ENCODE results near the gene HIGD1B.

The HIGD1B gene

GRCh38 chr17:44842748-44843147 is 4.9 kb upstream of the HIGD1B start:
- no peak overlapping the region for H3K27ac ChIP-seq (replicated peaks; ENCODE audit: low read length)
- peaks cover 9 to 11% of the 10 kb centered on the region in 2 donors for H3K4me1 ChIP-seq (ENCODE audit: control insufficient read depth in 2 of 2, insufficient read depth in 1 of 2, low read depth in 1 of 2, low read length in 2 of 2)
- no peaks in the 10 kb centered on the region for H3K79me1 ChIP-seq (ENCODE audit: low read depth, low read length)
- peak overlapping the region; percentile 77 for H2AFZ ChIP-seq (ENCODE audit: low read length)
- H3K9ac ChIP-seq (ENCODE audit: low read depth, low read length, poor library complexity) = no peak overlapping the region
- DNase-seq (ENCODE audit: low spot score) = no peak
- no peak overlapping the region for H4K8ac ChIP-seq (ENCODE audit: low read depth, low read length)
- no peaks in the 10 kb centered on the region for H3K27me3 ChIP-seq (ENCODE audit: control insufficient read depth in 3 of 3, insufficient read depth in 3 of 3, low read depth in 1 of 3, low read length in 3 of 3)
- WGBS, 2 donors (ENCODE audit: extremely low coverage in 2 of 2, insufficient read length in 2 of 2, insufficient replicate concordance in 1 of 2) = no CpG with 5 or more reads among the region's 5 CpGs
- no peak overlapping the region for H3K18ac ChIP-seq (ENCODE audit: low read length)
- H3K4me3 ChIP-seq (ENCODE audit: low read length in 2 of 2) = no peak overlapping the region
- H3K23ac ChIP-seq (ENCODE audit: low read depth, low read length, poor library complexity) = no peak overlapping the region
- H2AK5ac ChIP-seq (ENCODE audit: low read depth, low read length) = no peak overlapping the region
- H3K14ac ChIP-seq (ENCODE audit: low read length) = no peak overlapping the region
- no peak overlapping the region for H2BK12ac ChIP-seq (ENCODE audit: low read length)
- no peaks in the 10 kb centered on the region for H3K9me3 ChIP-seq (replicated peaks in 1 of 2; ENCODE audit: control insufficient read depth in 2 of 2, insufficient read depth in 1 of 2, low read depth in 1 of 2, low read length in 2 of 2)
- no peak overlapping the region for H3K4me2 ChIP-seq (ENCODE audit: insufficient read depth, low read length, poor library complexity, severe bottlenecking)
- H3K4ac ChIP-seq (ENCODE audit: low read length) = no peak overlapping the region
- H2BK15ac ChIP-seq (ENCODE audit: low read length) = no peak overlapping the region
- no peak overlapping the region for H2BK5ac ChIP-seq (ENCODE audit: low read length)
- no peak overlapping the region for H4K91ac ChIP-seq (ENCODE audit: low read depth, low read length, poor library complexity)
- H3K36me3 ChIP-seq (replicated peaks in 1 of 2; ENCODE audit: control insufficient read depth in 2 of 2, insufficient read depth in 2 of 2, low read length in 2 of 2) = no peaks in the 10 kb centered on the region
- H2BK120ac ChIP-seq (ENCODE audit: low read depth, low read length) = no peak overlapping the region

DNA sequence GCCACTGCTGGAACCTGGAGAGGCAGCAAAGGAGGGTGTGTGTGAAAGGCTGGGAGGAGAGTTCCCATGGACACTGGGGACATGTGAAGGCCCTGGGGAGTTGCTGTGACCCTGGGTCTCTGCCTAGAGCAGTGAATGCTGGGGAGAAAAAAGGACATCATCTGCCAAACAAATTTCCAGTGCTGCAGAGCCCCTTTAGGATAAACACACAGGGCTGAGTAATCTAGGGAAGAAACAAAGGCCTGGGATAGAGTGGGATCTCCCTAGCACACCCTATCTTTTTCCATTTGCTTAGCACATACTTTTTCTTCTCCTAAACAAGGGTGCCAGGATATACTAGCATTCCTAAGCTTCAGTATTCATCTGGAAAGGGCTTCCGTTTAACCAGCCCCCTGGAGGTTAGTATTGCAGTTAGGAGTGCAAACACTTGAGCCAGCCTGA is 3.3 kb upstream of the HIGD1B start:
- no peak for DNase-seq (ENCODE audit: low spot score)
- H3K4me1 ChIP-seq (ENCODE audit: control insufficient read depth in 2 of 2, insufficient read depth in 1 of 2, low read depth in 1 of 2, low read length in 2 of 2) = peaks cover 9 to 11% of the 10 kb centered on the region in 2 donors
- H3K4me2 ChIP-seq (ENCODE audit: insufficient read depth, low read length, poor library complexity, severe bottlenecking) = no peak overlapping the region
- no peak overlapping the region for H2BK5ac ChIP-seq (ENCODE audit: low read length)
- H2BK15ac ChIP-seq (ENCODE audit: low read length) = no peak overlapping the region
- no peak overlapping the region for H3K9ac ChIP-seq (ENCODE audit: low read depth, low read length, poor library complexity)
- WGBS, 2 donors (ENCODE audit: extremely low coverage in 2 of 2, insufficient read length in 2 of 2, insufficient replicate concordance in 1 of 2) = no CpG with 5 or more reads among the region's 1 CpG
- H2AK5ac ChIP-seq (ENCODE audit: low read depth, low read length) = no peak overlapping the region
- no peaks in the 10 kb centered on the region for H3K79me1 ChIP-seq (ENCODE audit: low read depth, low read length)
- H2AFZ ChIP-seq (ENCODE audit: low read length) = no peak overlapping the region
- H3K4ac ChIP-seq (ENCODE audit: low read length) = no peak overlapping the region
- no peak overlapping the region for H4K91ac ChIP-seq (ENCODE audit: low read depth, low read length, poor library complexity)
- H3K14ac ChIP-seq (ENCODE audit: low read length) = no peak overlapping the region
- H4K8ac ChIP-seq (ENCODE audit: low read depth, low read length) = no peak overlapping the region
- no peak overlapping the region for H3K23ac ChIP-seq (ENCODE audit: low read depth, low read length, poor library complexity)
- no peak overlapping the region for H2BK120ac ChIP-seq (ENCODE audit: low read depth, low read length)
- H2BK12ac ChIP-seq (ENCODE audit: low read length) = no peak overlapping the region
- no peak overlapping the region for H3K27ac ChIP-seq (replicated peaks; ENCODE audit: low read length)
- H3K18ac ChIP-seq (ENCODE audit: low read length) = peak overlapping the region; percentile 51
- H3K27me3 ChIP-seq (ENCODE audit: control insufficient read depth in 3 of 3, insufficient read depth in 3 of 3, low read depth in 1 of 3, low read length in 3 of 3) = no peaks in the 10 kb centered on the region
- peaks cover 0 to 11% of the 10 kb centered on the region in 2 donors for H3K36me3 ChIP-seq (replicated peaks in 1 of 2; ENCODE audit: control insufficient read depth in 2 of 2, insufficient read depth in 2 of 2, low read length in 2 of 2)
- H3K9me3 ChIP-seq (replicated peaks in 1 of 2; ENCODE audit: control insufficient read depth in 2 of 2, insufficient read depth in 1 of 2, low read depth in 1 of 2, low read length in 2 of 2) = no peaks in the 10 kb centered on the region
- H3K4me3 ChIP-seq (ENCODE audit: low read length in 2 of 2) = no peak overlapping the region

GRCh38 chr17:44846206-44846605 is 1.5 kb upstream of the HIGD1B start:
- H4K91ac ChIP-seq (ENCODE audit: low read depth, low read length, poor library complexity) = no peak overlapping the region
- H3K4me1 ChIP-seq (ENCODE audit: control insufficient read depth in 2 of 2, insufficient read depth in 1 of 2, low read depth in 1 of 2, low read length in 2 of 2) = peaks cover 9 to 11% of the 10 kb centered on the region in 2 donors
- H3K4me2 ChIP-seq (ENCODE audit: insufficient read depth, low read length, poor library complexity, severe bottlenecking) = no peak overlapping the region
- DNase-seq (ENCODE audit: low spot score) = no peak
- no peak overlapping the region for H2BK120ac ChIP-seq (ENCODE audit: low read depth, low read length)
- no peak overlapping the region for H3K9ac ChIP-seq (ENCODE audit: low read depth, low read length, poor library complexity)
- H3K4me3 ChIP-seq (ENCODE audit: low read length in 2 of 2) = no peak overlapping the region
- no peaks in the 10 kb centered on the region for H3K79me1 ChIP-seq (ENCODE audit: low read depth, low read length)
- no peak overlapping the region for H3K14ac ChIP-seq (ENCODE audit: low read length)
- no peak overlapping the region for H2BK15ac ChIP-seq (ENCODE audit: low read length)
- no peak overlapping the region for H3K18ac ChIP-seq (ENCODE audit: low read length)
- H2AK5ac ChIP-seq (ENCODE audit: low read depth, low read length) = peak overlapping the region; percentile 26
- H2AFZ ChIP-seq (ENCODE audit: low read length) = no peak overlapping the region
- peaks cover 12 to 27% of the 10 kb centered on the region in 2 donors for H3K36me3 ChIP-seq (replicated peaks in 1 of 2; ENCODE audit: control insufficient read depth in 2 of 2, insufficient read depth in 2 of 2, low read length in 2 of 2)
- no peaks in the 10 kb centered on the region for H3K9me3 ChIP-seq (replicated peaks in 1 of 2; ENCODE audit: control insufficient read depth in 2 of 2, insufficient read depth in 1 of 2, low read depth in 1 of 2, low read length in 2 of 2)
- H3K27ac ChIP-seq (replicated peaks; ENCODE audit: low read length) = no peak overlapping the region
- H3K4ac ChIP-seq (ENCODE audit: low read length) = no peak overlapping the region
- no peak overlapping the region for H2BK5ac ChIP-seq (ENCODE audit: low read length)
- no peak overlapping the region for H4K8ac ChIP-seq (ENCODE audit: low read depth, low read length)
- H3K27me3 ChIP-seq (ENCODE audit: control insufficient read depth in 3 of 3, insufficient read depth in 3 of 3, low read depth in 1 of 3, low read length in 3 of 3) = no peaks in the 10 kb centered on the region
- H3K23ac ChIP-seq (ENCODE audit: low read depth, low read length, poor library complexity) = no peak overlapping the region
- no peak overlapping the region for H2BK12ac ChIP-seq (ENCODE audit: low read length)
- no CpG with 5 or more reads among the region's 8 CpGs for WGBS, 2 donors (ENCODE audit: extremely low coverage in 2 of 2, insufficient read length in 2 of 2, insufficient replicate concordance in 1 of 2)

DNA sequence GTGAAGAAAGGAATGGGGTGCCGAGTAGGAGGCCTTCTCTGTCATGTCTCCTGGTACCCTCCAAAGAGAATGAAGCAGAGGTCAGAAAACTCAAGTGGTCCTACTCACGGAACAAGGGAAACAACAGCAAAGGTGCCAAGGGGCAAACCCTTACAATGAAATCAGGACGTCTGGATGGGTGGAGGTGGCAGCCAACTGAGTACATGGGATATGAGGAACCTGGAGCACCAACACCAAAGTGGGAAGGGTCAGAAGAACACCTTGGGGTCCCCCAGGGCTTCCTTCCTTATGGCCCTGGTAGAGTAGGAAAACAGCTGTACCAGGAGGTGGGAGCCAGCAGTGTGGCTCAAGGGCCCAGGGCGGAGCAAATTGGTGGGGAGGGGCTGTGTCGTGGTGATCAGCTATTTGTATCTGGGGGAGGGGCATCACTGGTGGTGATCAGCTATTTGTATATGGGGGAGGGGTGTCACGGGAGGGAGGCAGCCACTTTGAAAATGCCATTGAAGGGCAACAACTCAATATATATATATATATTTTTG is 643 bp downstream of the HIGD1B start:
- peaks cover 0 to 4% of the 10 kb centered on the region in 2 donors for H3K4me1 ChIP-seq (ENCODE audit: control insufficient read depth in 2 of 2, insufficient read depth in 1 of 2, low read depth in 1 of 2, low read length in 2 of 2)
- no peak for DNase-seq (ENCODE audit: low spot score)
- no peak overlapping the region for H2AK5ac ChIP-seq (ENCODE audit: low read depth, low read length)
- H3K36me3 ChIP-seq (replicated peaks in 1 of 2; ENCODE audit: control insufficient read depth in 2 of 2, insufficient read depth in 2 of 2, low read length in 2 of 2) = peaks cover 24 to 46% of the 10 kb centered on the region in 2 donors
- no peaks in the 10 kb centered on the region for H3K27me3 ChIP-seq (ENCODE audit: control insufficient read depth in 3 of 3, insufficient read depth in 3 of 3, low read depth in 1 of 3, low read length in 3 of 3)
- no peak overlapping the region for H4K8ac ChIP-seq (ENCODE audit: low read depth, low read length)
- H2BK5ac ChIP-seq (ENCODE audit: low read length) = no peak overlapping the region
- no peaks in the 10 kb centered on the region for H3K79me1 ChIP-seq (ENCODE audit: low read depth, low read length)
- H3K9ac ChIP-seq (ENCODE audit: low read depth, low read length, poor library complexity) = no peak overlapping the region
- H2BK120ac ChIP-seq (ENCODE audit: low read depth, low read length) = no peak overlapping the region
- no CpG with 5 or more reads among the region's 6 CpGs for WGBS, 2 donors (ENCODE audit: extremely low coverage in 2 of 2, insufficient read length in 2 of 2, insufficient replicate concordance in 1 of 2)
- no peak overlapping the region for H3K23ac ChIP-seq (ENCODE audit: low read depth, low read length, poor library complexity)
- H3K4me3 ChIP-seq (ENCODE audit: low read length in 2 of 2) = no peak overlapping the region
- no peak overlapping the region for H4K91ac ChIP-seq (ENCODE audit: low read depth, low read length, poor library complexity)
- no peak overlapping the region for H3K14ac ChIP-seq (ENCODE audit: low read length)
- H3K9me3 ChIP-seq (replicated peaks in 1 of 2; ENCODE audit: control insufficient read depth in 2 of 2, insufficient read depth in 1 of 2, low read depth in 1 of 2, low read length in 2 of 2) = no peaks in the 10 kb centered on the region
- no peak overlapping the region for H3K4ac ChIP-seq (ENCODE audit: low read length)
- no peak overlapping the region for H3K4me2 ChIP-seq (ENCODE audit: insufficient read depth, low read length, poor library complexity, severe bottlenecking)
- H2BK12ac ChIP-seq (ENCODE audit: low read length) = no peak overlapping the region
- H3K27ac ChIP-seq (replicated peaks; ENCODE audit: low read length) = no peak overlapping the region
- no peak overlapping the region for H3K18ac ChIP-seq (ENCODE audit: low read length)
- no peak overlapping the region for H2AFZ ChIP-seq (ENCODE audit: low read length)
- H2BK15ac ChIP-seq (ENCODE audit: low read length) = no peak overlapping the region
